ENCODE results near the gene SYNDIG1L. TPM values are rescaled to one million over a fixed set of nuclear protein-coding genes. Genes with fewer than 3 reads are reported as not detected.

The SYNDIG1L gene
- total and polyA plus RNA-seq, 2 of the 13 experiments (the other 11 are each of a cell fraction or from before 2014, with no cell fraction given): 0.04 TPM; not detected in 1

DNA sequence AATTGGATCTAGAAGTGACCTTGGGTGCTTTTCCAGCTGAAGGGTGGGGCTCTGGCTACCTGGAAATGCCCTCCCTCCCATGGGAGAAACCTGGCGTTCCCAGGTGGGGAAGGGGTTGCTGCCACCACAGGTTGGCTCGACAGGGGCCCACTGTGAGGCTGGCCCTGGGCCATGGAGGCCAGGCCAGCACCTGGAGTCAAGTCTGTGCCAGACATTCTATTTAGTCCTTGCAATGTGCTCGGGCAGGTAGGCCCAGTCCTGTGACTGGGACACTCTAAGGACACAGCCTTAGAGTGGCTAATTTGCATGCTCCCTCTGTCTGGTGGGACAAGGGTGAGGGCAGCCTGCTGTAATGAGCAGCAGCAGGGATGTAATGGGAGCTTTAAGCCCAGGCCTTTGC, 65.8 kb downstream of the SYNDIG1L start (continued):
- TF ChIP-seq, protein P1, sequence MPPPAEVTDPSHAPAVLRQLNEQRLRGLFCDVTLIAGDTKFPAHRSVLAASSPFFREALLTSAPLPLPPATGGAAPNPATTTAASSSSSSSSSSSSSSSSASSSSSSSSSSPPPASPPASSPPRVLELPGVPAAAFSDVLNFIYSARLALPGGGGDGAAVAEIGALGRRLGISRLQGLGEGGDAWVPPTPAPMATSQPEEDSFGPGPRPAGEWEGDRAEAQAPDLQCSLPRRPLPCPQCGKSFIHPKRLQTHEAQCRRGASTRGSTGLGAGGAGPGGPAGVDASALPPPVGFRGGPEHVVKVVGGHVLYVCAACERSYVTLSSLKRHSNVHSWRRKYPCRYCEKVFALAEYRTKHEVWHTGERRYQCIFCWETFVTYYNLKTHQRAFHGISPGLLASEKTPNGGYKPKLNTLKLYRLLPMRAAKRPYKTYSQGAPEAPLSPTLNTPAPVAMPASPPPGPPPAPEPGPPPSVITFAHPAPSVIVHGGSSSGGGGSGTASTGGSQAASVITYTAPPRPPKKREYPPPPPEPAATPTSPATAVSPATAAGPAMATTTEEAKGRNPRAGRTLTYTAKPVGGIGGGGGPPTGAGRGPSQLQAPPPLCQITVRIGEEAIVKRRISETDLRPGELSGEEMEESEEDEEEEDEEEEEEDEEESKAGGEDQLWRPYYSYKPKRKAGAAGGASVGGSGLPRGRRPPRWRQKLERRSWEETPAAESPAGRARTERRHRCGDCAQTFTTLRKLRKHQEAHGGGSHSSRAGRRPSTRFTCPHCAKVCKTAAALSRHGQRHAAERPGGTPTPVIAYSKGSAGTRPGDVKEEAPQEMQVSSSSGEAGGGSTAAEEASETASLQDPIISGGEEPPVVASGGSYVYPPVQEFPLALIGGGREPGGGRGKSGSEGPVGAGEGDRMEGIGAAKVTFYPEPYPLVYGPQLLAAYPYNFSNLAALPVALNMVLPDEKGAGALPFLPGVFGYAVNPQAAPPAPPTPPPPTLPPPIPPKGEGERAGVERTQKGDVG (CRISPR knock-in tag; IDR thresholded peaks at IDR 0.05; ENCODE audit: borderline replicate concordance): no peak

DNA sequence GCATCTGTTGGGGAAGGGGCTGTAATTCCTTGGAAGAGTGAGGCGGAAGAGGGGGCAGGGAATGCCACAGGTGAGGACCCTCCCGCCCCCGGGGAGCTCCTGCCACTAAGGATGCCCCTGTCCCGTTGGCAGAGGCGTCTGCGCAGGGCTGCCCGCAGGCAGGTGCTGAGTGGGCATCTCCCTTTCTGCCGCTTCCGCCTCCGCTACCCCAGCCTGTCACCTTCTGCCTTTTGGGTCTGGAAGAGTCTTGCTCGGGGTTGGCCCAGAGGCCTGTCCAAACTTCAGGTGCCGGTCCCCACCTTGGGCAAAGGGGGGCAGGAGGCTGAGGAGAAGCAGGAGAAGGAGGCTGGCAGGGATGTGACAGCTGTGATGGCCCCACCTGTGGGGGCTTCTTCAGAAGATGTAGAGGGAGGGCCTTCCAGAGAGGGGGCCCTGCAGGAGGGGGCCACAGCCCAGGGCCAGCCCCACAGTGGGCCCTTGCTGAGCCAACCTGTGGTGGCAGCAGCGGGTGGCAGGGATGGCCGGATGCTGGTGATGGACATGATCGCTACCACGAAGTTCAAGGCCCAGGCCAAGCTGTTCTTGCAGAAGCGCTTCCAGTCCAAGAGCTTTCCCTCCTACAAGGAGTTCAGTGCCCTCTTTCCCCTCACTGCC, 67.7 kb downstream of the SYNDIG1L start:
- H3K4me3 ChIP-seq (replicated peaks in 1 of 3; ENCODE audit: insufficient read depth in 1 of 3, low read depth in 2 of 3, low read length in 3 of 3): no peak overlapping the region
- ChIA-PET POLR2A (no interaction called here), CTCF (ENCODE audit: low intra/inter-chr PET ratio, low total read pairs) (no interaction called here)
- no peak overlapping the region for H3K4me2 ChIP-seq (ENCODE audit: low read depth, low read length)
- no TSS peak for BruUV-seq (replicated peaks)
- 48% methylated on average over 17 of the region's 17 CpGs for WGBS (ENCODE audit: low lambda C conversion rate)
- H4K20me1 ChIP-seq (ENCODE audit: insufficient read depth, low read length): no peaks in the 10 kb centered on the region
- FAIRE-seq (no peak), DNase-seq (ENCODE audit: low spot score) (no peak), ATAC-seq (no peak)
- in situ Hi-C loops (cut with HindIII; ENCODE audit: extremely low pct_ligation_motif_present, low pct_unique_long_range_greater_than_20kb): no loop called here
- no peaks in the 10 kb centered on the region for H3K9me3 ChIP-seq (ENCODE audit: low read length)
- H3K36me3 ChIP-seq (replicated peaks in 1 of 2; ENCODE audit: control insufficient read depth in 1 of 2, insufficient read depth in 2 of 2, low read length in 2 of 2): no peaks in the 10 kb centered on the region
- H2AFZ ChIP-seq (ENCODE audit: low read length): no peak overlapping the region
- H3K9ac ChIP-seq (ENCODE audit: insufficient read depth, low read depth, low read length): no peak overlapping the region
- intact Hi-C loops (cut with micrococcal nuclease; ENCODE audit: unreplicated experiment): no loop called here
- H3K27ac ChIP-seq (ENCODE audit: extremely low read length, insufficient read depth, low read length): no peak overlapping the region
- no peaks in the 10 kb centered on the region for H3K79me2 ChIP-seq (ENCODE audit: insufficient read depth, low read length)
- H3K4me1 ChIP-seq (ENCODE audit: insufficient read depth, low read length): no peaks in the 10 kb centered on the region
- H3K27me3 ChIP-seq (ENCODE audit: control insufficient read depth in 1 of 2, insufficient read depth in 2 of 2, low read length in 2 of 2): peaks cover 3 to 20% of the 10 kb centered on the region in 2 experiments; a peak in 3 of 5 replicates
- TF ChIP-seq CHD4 (IDR thresholded peaks at IDR 0.05; ENCODE audit: borderline replicate concordance, low read length): no peak
- TF ChIP-seq ZNF883 (CRISPR knock-in tag; IDR thresholded peaks at IDR 0.05; ENCODE audit: not compliant biosample characterization): no peak
- TF ChIP-seq, protein P2, sequence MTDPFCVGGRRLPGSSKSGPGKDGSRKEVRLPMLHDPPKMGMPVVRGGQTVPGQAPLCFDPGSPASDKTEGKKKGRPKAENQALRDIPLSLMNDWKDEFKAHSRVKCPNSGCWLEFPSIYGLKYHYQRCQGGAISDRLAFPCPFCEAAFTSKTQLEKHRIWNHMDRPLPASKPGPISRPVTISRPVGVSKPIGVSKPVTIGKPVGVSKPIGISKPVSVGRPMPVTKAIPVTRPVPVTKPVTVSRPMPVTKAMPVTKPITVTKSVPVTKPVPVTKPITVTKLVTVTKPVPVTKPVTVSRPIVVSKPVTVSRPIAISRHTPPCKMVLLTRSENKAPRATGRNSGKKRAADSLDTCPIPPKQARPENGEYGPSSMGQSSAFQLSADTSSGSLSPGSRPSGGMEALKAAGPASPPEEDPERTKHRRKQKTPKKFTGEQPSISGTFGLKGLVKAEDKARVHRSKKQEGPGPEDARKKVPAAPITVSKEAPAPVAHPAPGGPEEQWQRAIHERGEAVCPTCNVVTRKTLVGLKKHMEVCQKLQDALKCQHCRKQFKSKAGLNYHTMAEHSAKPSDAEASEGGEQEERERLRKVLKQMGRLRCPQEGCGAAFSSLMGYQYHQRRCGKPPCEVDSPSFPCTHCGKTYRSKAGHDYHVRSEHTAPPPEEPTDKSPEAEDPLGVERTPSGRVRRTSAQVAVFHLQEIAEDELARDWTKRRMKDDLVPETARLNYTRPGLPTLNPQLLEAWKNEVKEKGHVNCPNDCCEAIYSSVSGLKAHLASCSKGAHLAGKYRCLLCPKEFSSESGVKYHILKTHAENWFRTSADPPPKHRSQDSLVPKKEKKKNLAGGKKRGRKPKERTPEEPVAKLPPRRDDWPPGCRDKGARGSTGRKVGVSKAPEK (CRISPR knock-in tag; IDR thresholded peaks at IDR 0.05; ENCODE audit: borderline replicate concordance): no peak
- TF ChIP-seq KMT2B (CRISPR knock-in tag; IDR thresholded peaks at IDR 0.05): no peak
- TF ChIP-seq, protein P3, sequence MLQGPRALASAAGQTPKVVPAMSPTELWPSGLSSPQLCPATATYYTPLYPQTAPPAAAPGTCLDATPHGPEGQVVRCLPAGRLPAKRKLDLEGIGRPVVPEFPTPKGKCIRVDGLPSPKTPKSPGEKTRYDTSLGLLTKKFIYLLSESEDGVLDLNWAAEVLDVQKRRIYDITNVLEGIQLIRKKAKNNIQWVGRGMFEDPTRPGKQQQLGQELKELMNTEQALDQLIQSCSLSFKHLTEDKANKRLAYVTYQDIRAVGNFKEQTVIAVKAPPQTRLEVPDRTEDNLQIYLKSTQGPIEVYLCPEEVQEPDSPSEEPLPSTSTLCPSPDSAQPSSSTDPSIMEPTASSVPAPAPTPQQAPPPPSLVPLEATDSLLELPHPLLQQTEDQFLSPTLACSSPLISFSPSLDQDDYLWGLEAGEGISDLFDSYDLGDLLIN (CRISPR knock-in tag; IDR thresholded peaks at IDR 0.05; ENCODE audit: borderline replicate concordance): no peak
- TF ChIP-seq ZNF597 (CRISPR knock-in tag; IDR thresholded peaks at IDR 0.05): no peak
- no peak for TF ChIP-seq MXD1 (CRISPR knock-in tag; IDR thresholded peaks at IDR 0.05)
- TF ChIP-seq HMG20B (CRISPR knock-in tag; conservative IDR thresholded peaks at IDR 0.05): no peak
- no peak for TF ChIP-seq ZKSCAN5 (CRISPR knock-in tag; IDR thresholded peaks at IDR 0.05)
- no peak for TF ChIP-seq HOXA9 (CRISPR knock-in tag; IDR thresholded peaks at IDR 0.05; ENCODE audit: borderline replicate concordance)
- TF ChIP-seq, protein P4, sequence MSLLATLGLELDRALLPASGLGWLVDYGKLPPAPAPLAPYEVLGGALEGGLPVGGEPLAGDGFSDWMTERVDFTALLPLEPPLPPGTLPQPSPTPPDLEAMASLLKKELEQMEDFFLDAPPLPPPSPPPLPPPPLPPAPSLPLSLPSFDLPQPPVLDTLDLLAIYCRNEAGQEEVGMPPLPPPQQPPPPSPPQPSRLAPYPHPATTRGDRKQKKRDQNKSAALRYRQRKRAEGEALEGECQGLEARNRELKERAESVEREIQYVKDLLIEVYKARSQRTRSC (CRISPR knock-in tag; IDR thresholded peaks at IDR 0.05; ENCODE audit: low read depth): no peak
